Kasumi-1 (cell line): Measurements from ENCODE around the gene SLBP.
A peak's percentile ranks its signal among the peaks of the same experiment; 100 is the strongest.

ENCODE experiments used
- DNase-seq, 2 experiments: peaks; one replicate each; lab custom pipeline; 2025; lab: John Stamatoyannopoulos, UW

Gene SLBP

GRCh38 chr4:1712216-1713002 lies at the start of gene SLBP:
Gene SLBP (minus strand): TSS chr4:1712319. CDS start chr4:1712188, 131 bp downstream.
- peak; percentile 93 for DNase-seq

GRCh38 chr4:1761130-1761689 lies 49.1 kb upstream of the SLBP start:
- no peak for DNase-seq

GRCh38 chr4:1760521-1761071 lies 48.5 kb upstream of the SLBP start:
- no peak for DNase-seq

GRCh38 chr4:1759818-1760223 lies 47.7 kb upstream of the SLBP start:
- DNase-seq, result no peak

- DNase-seq, result no peak
These were observed 47.2 kb upstream of the SLBP start for GRCh38 chr4:1759170-1759817.

- no peak for DNase-seq
These were observed 46.4 kb upstream of the SLBP start for GRCh38 chr4:1758306-1759121.

- DNase-seq, result no peak
These were observed 45.7 kb upstream of the SLBP start for GRCh38 chr4:1757836-1758235.

- DNase-seq, result no peak
These were observed 45.0 kb upstream of the SLBP start for GRCh38 chr4:1756893-1757779.

GRCh38 chr4:1756079-1756478 lies 44.0 kb upstream of the SLBP start:
- DNase-seq, result no peak

GRCh38 chr4:1755297-1755696 lies 43.2 kb upstream of the SLBP start:
- DNase-seq, result no peak

GRCh38 chr4:1754336-1754735 lies 42.2 kb upstream of the SLBP start:
- DNase-seq, result no peak

- DNase-seq, result no peak
These were observed 41.7 kb upstream of the SLBP start for GRCh38 chr4:1753697-1754311.

GRCh38 chr4:1753294-1753696 lies 41.2 kb upstream of the SLBP start:
- DNase-seq, result no peak

- DNase-seq, result peak; percentile 20 to 26
These were observed 40.3 kb upstream of the SLBP start for GRCh38 chr4:1752284-1753041.

- DNase-seq, result no peak
These were observed 39.8 kb upstream of the SLBP start for GRCh38 chr4:1751919-1752283.

GRCh38 chr4:1751155-1751918 lies 39.2 kb upstream of the SLBP start:
- no peak for DNase-seq

GRCh38 chr4:1750381-1751154 lies 38.4 kb upstream of the SLBP start:
- no peak for DNase-seq

GRCh38 chr4:1749826-1750225 lies 37.7 kb upstream of the SLBP start:
- no peak for DNase-seq
